HG03460 (cell line): ENCODE data around the gene PCDHB13.
"Not testable (repeated sequence)": the region's sequence is repeated elsewhere in the genome, so short reads cannot be mapped to it uniquely, and the experiment has no call there.

Source experiments
- ATAC-seq: cut with Tn5 transposase; IDR thresholded peaks from one replicate; pipeline ENCODE4 v1.9.1; 2021; ENCODE audit not compliant: unreplicated experiment

The PCDHB13 gene

GRCh38 chr5:141213656-141214339 lies at the start of gene PCDHB13:
TSS of gene PCDHB13 (plus strand) at chr5:141213919. CDS start at chr5:141214124, 205 bp downstream.
- not testable (repeated sequence) for ATAC-seq

GRCh38 chr5:141172381-141173204 lies 41.1 kb upstream of the PCDHB13 start, which contains the start of gene PCDHB7:
TSS of gene PCDHB7 (plus strand) at chr5:141172644. CDS start at chr5:141172836, 192 bp downstream.
- ATAC-seq: no peak

GRCh38 chr5:141174291-141175104 lies 39.2 kb upstream of the PCDHB13 start:
- not testable (repeated sequence) for ATAC-seq

GRCh38 chr5:141175933-141176332 lies 37.8 kb upstream of the PCDHB13 start:
- no peak for ATAC-seq

- not testable (repeated sequence) for ATAC-seq
Measured at GRCh38 chr5:141177577-141178191, 36.0 kb upstream of the PCDHB13 start, which contains the start of gene PCDHB8. TSS of gene PCDHB8 (plus strand) at chr5:141177790. CDS start at chr5:141178035, 245 bp downstream.

GRCh38 chr5:141179371-141179770 lies 34.3 kb upstream of the PCDHB13 start:
- not testable (repeated sequence) for ATAC-seq

GRCh38 chr5:141179876-141180275 lies 33.8 kb upstream of the PCDHB13 start:
- not testable (repeated sequence) for ATAC-seq

- ATAC-seq: no peak
Measured at GRCh38 chr5:141180313-141180712, 33.4 kb upstream of the PCDHB13 start.

GRCh38 chr5:141182248-141182647 lies 31.5 kb upstream of the PCDHB13 start, which contains the start of gene PCDHB16:
TSS of gene PCDHB16 (plus strand) at chr5:141182387. CDS start at chr5:141182560, 173 bp downstream.
- ATAC-seq: no peak

GRCh38 chr5:141184117-141184855 lies 29.4 kb upstream of the PCDHB13 start:
- not testable (repeated sequence) for ATAC-seq

GRCh38 chr5:141186897-141187512 lies 26.7 kb upstream of the PCDHB13 start, which contains the start of gene PCDHB9:
TSS of gene PCDHB9 (plus strand) at chr5:141187161. CDS start at chr5:141187319, 158 bp downstream.
- ATAC-seq: no peak

- ATAC-seq: not testable (repeated sequence)
Measured at GRCh38 chr5:141188682-141189081, 25.0 kb upstream of the PCDHB13 start.

- not testable (repeated sequence) for ATAC-seq
Measured at GRCh38 chr5:141189131-141189530, 24.6 kb upstream of the PCDHB13 start.

- ATAC-seq: no peak
Measured at GRCh38 chr5:141192110-141192725, 21.5 kb upstream of the PCDHB13 start, which contains the start of gene PCDHB10. TSS of gene PCDHB10 (plus strand) at chr5:141192353. CDS start at chr5:141192553, 200 bp downstream.

GRCh38 chr5:141194332-141194731 lies 19.4 kb upstream of the PCDHB13 start:
- not testable (repeated sequence) for ATAC-seq

- no peak for ATAC-seq
Measured at GRCh38 chr5:141196363-141196762, 17.4 kb upstream of the PCDHB13 start.

- no peak for ATAC-seq
Measured at GRCh38 chr5:141199359-141200235, 14.1 kb upstream of the PCDHB13 start, which contains the start of gene PCDHB11. TSS of gene PCDHB11 (plus strand) at chr5:141199627. CDS start at chr5:141199775, 148 bp downstream.
